Astrocyte of the hippocampus (primary cell): ENCODE measurements around the gene NKAIN2.
"Not testable (repeated sequence)": the region's sequence is repeated elsewhere in the genome, so short reads cannot be mapped to it uniquely, and the experiment has no call there.

Source experiments
- DNase-seq: peaks from one replicate; pipeline ENCODE4 v3.0.0; 2011; ENCODE audit warnings: low read depth, low spot score

Gene NKAIN2

GRCh38 chr6:124199286-124199685, 395.6 kb downstream of the NKAIN2 start:
- no peak for DNase-seq

GRCh38 chr6:124200661-124201060, 397.0 kb downstream of the NKAIN2 start:
- DNase-seq: no peak

- DNase-seq: peak; percentile 55
Measured at GRCh38 chr6:124203101-124203811, 399.6 kb downstream of the NKAIN2 start.

- no peak for DNase-seq
Measured at GRCh38 chr6:124203812-124204167, 400.1 kb downstream of the NKAIN2 start.

- no peak for DNase-seq
Measured at GRCh38 chr6:124205921-124206320, 402.3 kb downstream of the NKAIN2 start.

GRCh38 chr6:124223611-124224345, 420.1 kb downstream of the NKAIN2 start:
- DNase-seq: peak; percentile 64

GRCh38 chr6:124226396-124226795, 422.7 kb downstream of the NKAIN2 start:
- peak; percentile 52 for DNase-seq

- DNase-seq: no peak
Measured at GRCh38 chr6:124233221-124233620, 429.6 kb downstream of the NKAIN2 start.

- no peak for DNase-seq
Measured at GRCh38 chr6:124234801-124235200, 431.1 kb downstream of the NKAIN2 start.

GRCh38 chr6:124237911-124238310, 434.2 kb downstream of the NKAIN2 start:
- DNase-seq: no peak

- not testable (repeated sequence) for DNase-seq
Measured at GRCh38 chr6:124238408-124238807, 434.7 kb downstream of the NKAIN2 start.

GRCh38 chr6:124254941-124255685, 451.4 kb downstream of the NKAIN2 start:
- DNase-seq: peak; percentile 1

- DNase-seq: no peak
Measured at GRCh38 chr6:124260337-124260736, 456.7 kb downstream of the NKAIN2 start.

- DNase-seq: no peak
Measured at GRCh38 chr6:124269733-124270132, 466.1 kb downstream of the NKAIN2 start.

- DNase-seq: no peak
Measured at GRCh38 chr6:124273701-124274100, 470.0 kb downstream of the NKAIN2 start.

- no peak for DNase-seq
Measured at GRCh38 chr6:124282541-124282940, 478.9 kb downstream of the NKAIN2 start.

GRCh38 chr6:124283486-124283885, 479.8 kb downstream of the NKAIN2 start:
- no peak for DNase-seq

GRCh38 chr6:124285146-124285545, 481.5 kb downstream of the NKAIN2 start:
- DNase-seq: no peak

GRCh38 chr6:124294574-124295200, 491.0 kb downstream of the NKAIN2 start:
- DNase-seq: peak; percentile 13

- DNase-seq: no peak
Measured at GRCh38 chr6:124297507-124297906, 493.8 kb downstream of the NKAIN2 start.

- no peak for DNase-seq
Measured at GRCh38 chr6:124298730-124299129, 495.1 kb downstream of the NKAIN2 start.

- not testable (repeated sequence) for DNase-seq
Measured at GRCh38 chr6:124300907-124301306, 497.2 kb downstream of the NKAIN2 start.
